Measurements from ENCODE around the gene SCD5. TPM values are rescaled to one million over a fixed set of nuclear protein-coding genes. Genes with fewer than 3 reads are reported as not detected.

SCD5 gene
- total and polyA plus RNA-seq, 2 experiments from 2014 or later: 0.79 to 1.6 TPM

GRCh38 chr4:82589756-82590155, 208.8 kb downstream of the SCD5 start:
- no peaks in the 10 kb centered on the region for H3K36me3 ChIP-seq (ENCODE audit: insufficient read depth)
- no peak overlapping the region for H3K4me3 ChIP-seq
- Mint-ChIP-seq H3K4me1 (peaks cover 75% of the 10 kb centered on the region), H3K27ac (no peak overlapping the region), H3K36me3 (ENCODE audit: low read depth) (no peaks in the 10 kb centered on the region), H3K9me3 (no peaks in the 10 kb centered on the region), H3K4me3 (no peak overlapping the region), H3K27me3 (ENCODE audit: insufficient read depth, low read depth, poor library complexity) (peaks cover 7% of the 10 kb centered on the region)
- peaks cover 55% of the 10 kb centered on the region for H3K4me1 ChIP-seq (ENCODE audit: insufficient read depth)
- no peaks in the 10 kb centered on the region for H4K20me1 ChIP-seq (replicated peaks; ENCODE audit: insufficient read depth)
- TF ChIP-seq CTCF (conservative IDR thresholded peaks at IDR 0.05; ENCODE audit: low read depth in 2 of 2) (no peak), ZNF462 (CRISPR knock-in tag; IDR thresholded peaks at IDR 0.05) (no peak), STAT1 (IDR thresholded peaks at IDR 0.05; ENCODE audit: unreplicated experiment) (no peak), NANOG (IDR thresholded peaks at IDR 0.05; ENCODE audit: borderline replicate concordance) (no peak), EZH2 (IDR thresholded peaks at IDR 0.05; ENCODE audit: low read depth, unreplicated experiment) (no peak), ZNF114 (CRISPR knock-in tag; IDR thresholded peaks at IDR 0.05) (no peak), EZH2phosphoT487 (IDR thresholded peaks at IDR 0.05; ENCODE audit: unreplicated experiment) (no peak), ETS1 (IDR thresholded peaks at IDR 0.05) (no peak), REST (IDR thresholded peaks at IDR 0.05; ENCODE audit: unreplicated experiment) (no peak), JUNB (IDR thresholded peaks at IDR 0.05; ENCODE audit: unreplicated experiment) (no peak), ZNF331 (CRISPR knock-in tag; IDR thresholded peaks at IDR 0.05; ENCODE audit: low read depth) (no peak)
- no peaks in the 10 kb centered on the region for H3K79me2 ChIP-seq (replicated peaks; ENCODE audit: insufficient read depth)
- H3K27ac ChIP-seq (ENCODE audit: low read depth): no peak overlapping the region
- no peak for ATAC-seq
- no peak overlapping the region for H3K4me2 ChIP-seq
- H3F3A ChIP-seq (replicated peaks; ENCODE audit: low read depth): 0 out of 2 replicates have a peak, but pooled peaks cover 6% of the 10 kb centered on the region
- DNase-seq (ENCODE audit: low spot score): no peak
- no peaks in the 10 kb centered on the region for H3K27me3 ChIP-seq (ENCODE audit: insufficient read depth)
- peaks cover 12% of the 10 kb centered on the region; the same call in 1 of the 2 replicates for H3K9me2 ChIP-seq (ENCODE audit: insufficient read depth)
- H2AFZ ChIP-seq: no peak overlapping the region

Measured in GM23338 (cell line).